ENCODE data around the gene ZNF23.
"Not testable (repeated sequence)": the region's sequence is repeated elsewhere in the genome, so short reads cannot be mapped to it uniquely, and the experiment has no call there.

Gene ZNF23

GRCh38 chr16:71461686-71462648 lies at the start of gene ZNF23:
TSS of gene ZNF23 (minus strand) at chr16:71462247. CDS start at chr16:71456796, 5,451 bp downstream.
- peak; percentile 81 to 85 for DNase-seq

- DNase-seq: no peak
Measured at GRCh38 chr16:71507061-71507460, 45.0 kb upstream of the ZNF23 start.

- DNase-seq: no peak
Measured at GRCh38 chr16:71504901-71505300, 42.9 kb upstream of the ZNF23 start.

GRCh38 chr16:71504051-71504450 lies 42.0 kb upstream of the ZNF23 start:
- DNase-seq: not testable (repeated sequence)

- DNase-seq: no peak
Measured at GRCh38 chr16:71501547-71501946, 39.5 kb upstream of the ZNF23 start.

GRCh38 chr16:71500964-71501363 lies 38.9 kb upstream of the ZNF23 start:
- DNase-seq: no peak

GRCh38 chr16:71499775-71500364 lies 37.8 kb upstream of the ZNF23 start:
- peak; percentile 30 to 67 for DNase-seq

- no peak for DNase-seq
Measured at GRCh38 chr16:71498031-71498430, 36.0 kb upstream of the ZNF23 start.

GRCh38 chr16:71493213-71493612 lies 31.2 kb upstream of the ZNF23 start:
- DNase-seq: no peak

GRCh38 chr16:71492786-71493185 lies 30.7 kb upstream of the ZNF23 start:
- no peak for DNase-seq

- no peak for DNase-seq
Measured at GRCh38 chr16:71491054-71491453, 29.0 kb upstream of the ZNF23 start.

- no peak for DNase-seq
Measured at GRCh38 chr16:71490361-71490760, 28.3 kb upstream of the ZNF23 start.

- DNase-seq: no peak
Measured at GRCh38 chr16:71489122-71489521, 27.1 kb upstream of the ZNF23 start, which contains the start of gene ZNF19. TSS of gene ZNF19 (minus strand) at chr16:71489324. CDS start at chr16:71482114, 7,210 bp downstream.

- DNase-seq: peak; percentile 85 to 89
Measured at GRCh38 chr16:71484006-71484893, 22.2 kb upstream of the ZNF23 start.

GRCh38 chr16:71482569-71482968 lies 20.5 kb upstream of the ZNF23 start:
- DNase-seq: no peak

GRCh38 chr16:71480956-71481355 lies 18.9 kb upstream of the ZNF23 start:
- no peak for DNase-seq

- no peak for DNase-seq
Measured at GRCh38 chr16:71479420-71479819, 17.4 kb upstream of the ZNF23 start.

- no peak for DNase-seq
Measured at GRCh38 chr16:71476457-71477124, 14.5 kb upstream of the ZNF23 start.

- DNase-seq: no peak
Measured at GRCh38 chr16:71474864-71475263, 12.8 kb upstream of the ZNF23 start.

- DNase-seq: no peak
Measured at GRCh38 chr16:71473891-71474290, 11.8 kb upstream of the ZNF23 start.

GRCh38 chr16:71472931-71473330 lies 10.9 kb upstream of the ZNF23 start:
- DNase-seq: no peak

- DNase-seq: no peak
Measured at GRCh38 chr16:71472051-71472450, 10.0 kb upstream of the ZNF23 start.
